Mesenchymal stem cell (in vitro differentiated cells and primary cell): ENCODE measurements around the gene UNC80.

Experiments
- DNase-seq: peaks from one replicate; pipeline ENCODE4 v3.0.0-alpha.2; 2013
- H2AFZ ChIP-seq: one replicate; pipeline ENCODE4 v1.6.1; 2013; ENCODE audit warnings: low read depth, mild to moderate bottlenecking, control low read depth, inconsistent platforms, low read length, moderate library complexity
- H2AK5ac ChIP-seq: 2 replicates; pipeline ENCODE4 v1.6.1; 2013; ENCODE audit warnings: low read length, moderate library complexity, mild to moderate bottlenecking, inconsistent platforms; ENCODE audit not compliant: severe bottlenecking
- H2BK120ac ChIP-seq: one replicate; pipeline ENCODE4 v1.6.1; 2013; ENCODE audit warnings: low read depth, mild to moderate bottlenecking, inconsistent platforms, low read length, moderate library complexity
- H2BK12ac ChIP-seq, 2 experiments: one replicate each; pipeline ENCODE4 v1.6.1; 2013; ENCODE audit warnings: inconsistent platforms in 2 of 2, low read length in 2 of 2, mild to moderate bottlenecking in 2 of 2, moderate library complexity in 2 of 2, control low read depth in 1 of 2
- H2BK15ac ChIP-seq: one replicate; pipeline ENCODE4 v1.6.1; 2013; ENCODE audit warnings: mild to moderate bottlenecking, low read depth, inconsistent platforms; ENCODE audit not compliant: poor library complexity, severe bottlenecking
- H2BK5ac ChIP-seq: 2 replicates; pipeline ENCODE4 v1.6.1; 2013; ENCODE audit warnings: low read depth, mild to moderate bottlenecking, low read length, control low read depth, inconsistent platforms; ENCODE audit not compliant: poor library complexity, severe bottlenecking
- H3K14ac ChIP-seq, 2 experiments: one replicate each; pipeline ENCODE4 v1.6.1; 2013; ENCODE audit warnings: inconsistent platforms in 2 of 2, low read length in 2 of 2, control low read depth in 1 of 2, mild to moderate bottlenecking in 1 of 2, moderate library complexity in 1 of 2
- H3K18ac ChIP-seq, 2 experiments: one replicate each; pipeline ENCODE4 v1.6.1; 2013; ENCODE audit warnings: inconsistent platforms in 2 of 2, low read length in 2 of 2, control low read depth in 1 of 2, low read depth in 1 of 2, mild to moderate bottlenecking in 1 of 2
- H3K23ac ChIP-seq, 2 experiments: one replicate each; pipeline ENCODE4 v1.6.1; 2013; ENCODE audit warnings: inconsistent platforms in 2 of 2, low read length in 2 of 2, mild to moderate bottlenecking in 2 of 2, moderate library complexity in 2 of 2, control low read depth in 1 of 2
- H3K27ac ChIP-seq: 2 replicates; pipeline ENCODE4 v1.5.1; 2013; ENCODE audit warnings: mild to moderate bottlenecking, moderate library complexity, low read length, control low read depth, inconsistent platforms; ENCODE audit not compliant: poor library complexity, severe bottlenecking
- H3K27me3 ChIP-seq, 2 experiments: 2 replicates each; pipeline versions ENCODE4 v1.6.1 to v1.7.0; 2013; ENCODE audit warnings: low read length in 2 of 2, mild to moderate bottlenecking in 2 of 2, moderate library complexity in 2 of 2, control low read depth in 1 of 2, inconsistent platforms in 1 of 2; ENCODE audit not compliant: control insufficient read depth in 1 of 2, insufficient read depth in 1 of 2
- H3K36me3 ChIP-seq, 2 experiments: 2 replicates each; pipeline versions ENCODE4 v1.6.1 to v1.7.0; 2013; ENCODE audit warnings: low read length in 2 of 2, control low read depth in 1 of 2, inconsistent platforms in 1 of 2, low read depth in 1 of 2, mild to moderate bottlenecking in 1 of 2; ENCODE audit not compliant: insufficient read depth in 2 of 2, control insufficient read depth in 1 of 2
- H3K4ac ChIP-seq, 2 experiments: one replicate each; pipeline ENCODE4 v1.6.1; 2013; ENCODE audit warnings: inconsistent platforms in 2 of 2, low read length in 2 of 2, mild to moderate bottlenecking in 2 of 2, moderate library complexity in 2 of 2, control low read depth in 1 of 2, low read depth in 1 of 2
- H3K4me1 ChIP-seq: 2 replicates; pipeline ENCODE4 v1.6.1; 2013; ENCODE audit warnings: low read depth, low read length, control low read depth; ENCODE audit not compliant: control insufficient read depth, insufficient read depth
- H3K4me2 ChIP-seq: 2 replicates; pipeline ENCODE4 v1.6.1; 2013; ENCODE audit warnings: low read length, mild to moderate bottlenecking, inconsistent platforms; ENCODE audit not compliant: poor library complexity, severe bottlenecking
- H3K4me3 ChIP-seq, 2 experiments: 2 replicates each; pipeline versions ENCODE4 v1.5.1 to v1.7.0; 2013; ENCODE audit warnings: low read length in 2 of 2, mild to moderate bottlenecking in 2 of 2, control low read depth in 1 of 2, low read depth in 1 of 2; ENCODE audit not compliant: insufficient read depth in 1 of 2
- H3K79me1 ChIP-seq: replicated peaks from 2 replicates; pipeline ENCODE4 v1.6.1; 2013; ENCODE audit warnings: mild to moderate bottlenecking, control low read depth, low read length, inconsistent platforms; ENCODE audit not compliant: poor library complexity, severe bottlenecking
- H3K9ac ChIP-seq: 2 replicates; pipeline ENCODE4 v1.7.0; 2013; ENCODE audit warnings: mild to moderate bottlenecking, low read length, moderate library complexity
- H3K9me3 ChIP-seq: 2 replicates; pipeline ENCODE4 v1.7.0; 2013; ENCODE audit warnings: mild to moderate bottlenecking, low read length; ENCODE audit not compliant: control insufficient read depth
- H4K8ac ChIP-seq: one replicate; pipeline ENCODE4 v1.6.1; 2013; ENCODE audit warnings: inconsistent platforms, mild to moderate bottlenecking, low read length, moderate library complexity
- H4K91ac ChIP-seq: one replicate; pipeline ENCODE4 v1.6.1; 2013; ENCODE audit warnings: mild to moderate bottlenecking, low read length, inconsistent platforms
- WGBS: methylation state at CpG from one replicate; pipeline ENCODE4 v1.1.7; 2013; ENCODE audit warnings: mixed read lengths; 5-methylcytosine and 5-hydroxymethylcytosine counted together

UNC80 gene

GRCh38 chr2:209917154-209917771, 145.6 kb downstream of the UNC80 start:
- Histone ChIP-seq H3K4me3 (no peak overlapping the region), H3K4me2 (no peak overlapping the region), H3K14ac (no peak overlapping the region), H3K27me3 (no peaks in the 10 kb centered on the region), H2BK5ac (no peak overlapping the region), H2AFZ (no peak overlapping the region), H2BK12ac (no peak overlapping the region), H3K4me1 (no peaks in the 10 kb centered on the region), H4K91ac (no peak overlapping the region), H3K36me3 (no peaks in the 10 kb centered on the region), H3K4ac (no peak overlapping the region), H3K18ac (no peak overlapping the region), H3K27ac (no peak overlapping the region), H2BK15ac (no peak overlapping the region), H4K8ac (no peak overlapping the region), H2BK120ac (no peak overlapping the region), H3K9ac (no peak overlapping the region), H3K23ac (no peak overlapping the region), H3K79me1 (no peaks in the 10 kb centered on the region), H2AK5ac (no peak overlapping the region), H3K9me3 (no peaks in the 10 kb centered on the region)
- 89% methylated on average over 1 of the region's 2 CpGs for WGBS
- DNase-seq: no peak

GRCh38 chr2:209918251-209918650, 146.6 kb downstream of the UNC80 start:
- no peak overlapping the region for H4K91ac ChIP-seq
- no peak overlapping the region for H2AFZ ChIP-seq
- 91% methylated on average over 6 of the region's 6 CpGs for WGBS

GRCh38 chr2:209922116-209922515, 150.5 kb downstream of the UNC80 start:
- H3K27me3 ChIP-seq: no peaks in the 10 kb centered on the region
- H4K8ac ChIP-seq: no peak overlapping the region
- no peaks in the 10 kb centered on the region for H3K79me1 ChIP-seq
- H2BK5ac ChIP-seq: no peak overlapping the region
- no peak overlapping the region for H3K14ac ChIP-seq
- H3K18ac ChIP-seq: no peak overlapping the region
- no peak overlapping the region for H3K27ac ChIP-seq
- H4K91ac ChIP-seq: no peak overlapping the region
- no peak overlapping the region for H2BK15ac ChIP-seq
- no peak for DNase-seq
- no peak overlapping the region for H3K4me3 ChIP-seq
- no peak overlapping the region for H3K9ac ChIP-seq
- no peak overlapping the region for H3K4ac ChIP-seq
- H3K36me3 ChIP-seq: no peaks in the 10 kb centered on the region
- H2AK5ac ChIP-seq: no peak overlapping the region
- no peak overlapping the region for H3K4me2 ChIP-seq
- no peak overlapping the region for H2AFZ ChIP-seq
- H3K23ac ChIP-seq: no peak overlapping the region
- H3K4me1 ChIP-seq: no peaks in the 10 kb centered on the region
- no peak overlapping the region for H2BK120ac ChIP-seq
- H3K9me3 ChIP-seq: no peaks in the 10 kb centered on the region
- no peak overlapping the region for H2BK12ac ChIP-seq
- 77% methylated on average over 8 of the region's 8 CpGs for WGBS

More at GRCh38 chr2:209918251-209918650, 146.6 kb downstream of the UNC80 start:
- H3K23ac ChIP-seq: no peak overlapping the region
- H2BK5ac ChIP-seq: no peak overlapping the region
- no peak overlapping the region for H3K4me3 ChIP-seq
- no peak overlapping the region for H3K4ac ChIP-seq
- H3K36me3 ChIP-seq: no peaks in the 10 kb centered on the region
- H3K27ac ChIP-seq: no peak overlapping the region
- H3K9ac ChIP-seq: no peak overlapping the region
- no peak overlapping the region for H3K14ac ChIP-seq
- H3K27me3 ChIP-seq: no peaks in the 10 kb centered on the region
- H3K4me1 ChIP-seq: no peaks in the 10 kb centered on the region
- H3K18ac ChIP-seq: no peak overlapping the region
- no peak overlapping the region for H2BK15ac ChIP-seq
- no peak overlapping the region for H2AK5ac ChIP-seq
- no peak overlapping the region for H3K4me2 ChIP-seq
- no peak overlapping the region for H2BK12ac ChIP-seq
- no peak overlapping the region for H2BK120ac ChIP-seq
- no peaks in the 10 kb centered on the region for H3K9me3 ChIP-seq
- H3K79me1 ChIP-seq: no peaks in the 10 kb centered on the region
- H4K8ac ChIP-seq: no peak overlapping the region
- no peak for DNase-seq

GRCh38 chr2:209929369-209929768, 157.7 kb downstream of the UNC80 start:
- DNase-seq: no peak
- Histone ChIP-seq H4K8ac (no peak overlapping the region), H3K9ac (no peak overlapping the region), H3K27ac (no peak overlapping the region), H3K4me2 (no peak overlapping the region), H3K9me3 (no peaks in the 10 kb centered on the region), H3K4me1 (peaks cover 2% of the 10 kb centered on the region), H3K18ac (no peak overlapping the region), H2AFZ (no peak overlapping the region), H4K91ac (no peak overlapping the region), H2BK15ac (no peak overlapping the region), H3K4me3 (no peak overlapping the region), H2AK5ac (no peak overlapping the region), H2BK120ac (no peak overlapping the region), H2BK5ac (no peak overlapping the region), H3K36me3 (no peaks in the 10 kb centered on the region), H3K23ac (no peak overlapping the region), H3K27me3 (peaks cover 0 to 4% of the 10 kb centered on the region in 2 experiments), H3K4ac (no peak overlapping the region), H3K79me1 (no peaks in the 10 kb centered on the region), H3K14ac (no peak overlapping the region), H2BK12ac (no peak overlapping the region)
- WGBS: 93% methylated on average over 2 of the region's 2 CpGs
